Kidney tubule cell (primary cell): ENCODE measurements around the gene RHOBTB3.

Experiments
- DNase-seq: peaks from one replicate; pipeline ENCODE4 v3.0.0-alpha.2; 2018; ENCODE audit warnings: low spot score

Gene RHOBTB3

GRCh38 chr5:95731571-95732554 is 727 bp downstream of the RHOBTB3 start:
- DNase-seq, result peak; percentile 56

GRCh38 chr5:95733107-95733665 is 2.0 kb downstream of the RHOBTB3 start:
- DNase-seq, result no peak

GRCh38 chr5:95734187-95734586 is 3.1 kb downstream of the RHOBTB3 start:
- DNase-seq, result no peak

- no peak for DNase-seq
These were observed 3.8 kb downstream of the RHOBTB3 start for GRCh38 chr5:95734906-95735305.

- no peak for DNase-seq
These were observed 4.3 kb downstream of the RHOBTB3 start for GRCh38 chr5:95735406-95735805.

- no peak for DNase-seq
These were observed 6.9 kb downstream of the RHOBTB3 start for GRCh38 chr5:95738072-95738471.

- DNase-seq, result no peak
These were observed 7.7 kb downstream of the RHOBTB3 start for GRCh38 chr5:95738834-95739233.

- peak; percentile 75 for DNase-seq
These were observed 8.7 kb downstream of the RHOBTB3 start for GRCh38 chr5:95739857-95740256.

- no peak for DNase-seq
These were observed 10.3 kb downstream of the RHOBTB3 start for GRCh38 chr5:95741458-95741857.

GRCh38 chr5:95743232-95743631 is 12.1 kb downstream of the RHOBTB3 start:
- DNase-seq, result no peak

- no peak for DNase-seq
These were observed 12.7 kb downstream of the RHOBTB3 start for GRCh38 chr5:95743877-95744276.

GRCh38 chr5:95746194-95746593 is 15.1 kb downstream of the RHOBTB3 start:
- no peak for DNase-seq

- DNase-seq, result no peak
These were observed 15.9 kb downstream of the RHOBTB3 start for GRCh38 chr5:95746722-95747679.

GRCh38 chr5:95748133-95748532 is 17.0 kb downstream of the RHOBTB3 start:
- DNase-seq, result no peak

GRCh38 chr5:95754545-95754944 is 23.4 kb downstream of the RHOBTB3 start:
- no peak for DNase-seq

- peak; percentile 60 for DNase-seq
These were observed 27.9 kb downstream of the RHOBTB3 start for GRCh38 chr5:95759005-95759404.

GRCh38 chr5:95759634-95760033 is 28.5 kb downstream of the RHOBTB3 start:
- peak; percentile 38 for DNase-seq

- peak; percentile 94 for DNase-seq
These were observed 29.4 kb downstream of the RHOBTB3 start for GRCh38 chr5:95760273-95761191.

GRCh38 chr5:95761771-95762651 is 30.9 kb downstream of the RHOBTB3 start:
- peak; percentile 68 for DNase-seq

- DNase-seq, result no peak
These were observed 31.5 kb downstream of the RHOBTB3 start for GRCh38 chr5:95762652-95763041.
